ENCODE measurements around the gene PCP2.

- TF ChIP-seq, protein P1, sequence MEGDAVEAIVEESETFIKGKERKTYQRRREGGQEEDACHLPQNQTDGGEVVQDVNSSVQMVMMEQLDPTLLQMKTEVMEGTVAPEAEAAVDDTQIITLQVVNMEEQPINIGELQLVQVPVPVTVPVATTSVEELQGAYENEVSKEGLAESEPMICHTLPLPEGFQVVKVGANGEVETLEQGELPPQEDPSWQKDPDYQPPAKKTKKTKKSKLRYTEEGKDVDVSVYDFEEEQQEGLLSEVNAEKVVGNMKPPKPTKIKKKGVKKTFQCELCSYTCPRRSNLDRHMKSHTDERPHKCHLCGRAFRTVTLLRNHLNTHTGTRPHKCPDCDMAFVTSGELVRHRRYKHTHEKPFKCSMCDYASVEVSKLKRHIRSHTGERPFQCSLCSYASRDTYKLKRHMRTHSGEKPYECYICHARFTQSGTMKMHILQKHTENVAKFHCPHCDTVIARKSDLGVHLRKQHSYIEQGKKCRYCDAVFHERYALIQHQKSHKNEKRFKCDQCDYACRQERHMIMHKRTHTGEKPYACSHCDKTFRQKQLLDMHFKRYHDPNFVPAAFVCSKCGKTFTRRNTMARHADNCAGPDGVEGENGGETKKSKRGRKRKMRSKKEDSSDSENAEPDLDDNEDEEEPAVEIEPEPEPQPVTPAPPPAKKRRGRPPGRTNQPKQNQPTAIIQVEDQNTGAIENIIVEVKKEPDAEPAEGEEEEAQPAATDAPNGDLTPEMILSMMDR (conservative IDR thresholded peaks at IDR 0.05; ENCODE audit: low read depth, low read length), result no peak
- no peak for TF ChIP-seq EZH2phosphoT487 (IDR thresholded peaks at IDR 0.05; ENCODE audit: borderline replicate concordance, low read length)
Observed at GRCh38 chr19:7643031-7643415, 9.5 kb upstream of the PCP2 start.
